Measurements from ENCODE around the gene D2HGDH.
"Not testable (repeated sequence)": the region's sequence is repeated elsewhere in the genome, so short reads cannot be mapped to it uniquely, and the experiment has no call there.

The D2HGDH gene

DNA sequence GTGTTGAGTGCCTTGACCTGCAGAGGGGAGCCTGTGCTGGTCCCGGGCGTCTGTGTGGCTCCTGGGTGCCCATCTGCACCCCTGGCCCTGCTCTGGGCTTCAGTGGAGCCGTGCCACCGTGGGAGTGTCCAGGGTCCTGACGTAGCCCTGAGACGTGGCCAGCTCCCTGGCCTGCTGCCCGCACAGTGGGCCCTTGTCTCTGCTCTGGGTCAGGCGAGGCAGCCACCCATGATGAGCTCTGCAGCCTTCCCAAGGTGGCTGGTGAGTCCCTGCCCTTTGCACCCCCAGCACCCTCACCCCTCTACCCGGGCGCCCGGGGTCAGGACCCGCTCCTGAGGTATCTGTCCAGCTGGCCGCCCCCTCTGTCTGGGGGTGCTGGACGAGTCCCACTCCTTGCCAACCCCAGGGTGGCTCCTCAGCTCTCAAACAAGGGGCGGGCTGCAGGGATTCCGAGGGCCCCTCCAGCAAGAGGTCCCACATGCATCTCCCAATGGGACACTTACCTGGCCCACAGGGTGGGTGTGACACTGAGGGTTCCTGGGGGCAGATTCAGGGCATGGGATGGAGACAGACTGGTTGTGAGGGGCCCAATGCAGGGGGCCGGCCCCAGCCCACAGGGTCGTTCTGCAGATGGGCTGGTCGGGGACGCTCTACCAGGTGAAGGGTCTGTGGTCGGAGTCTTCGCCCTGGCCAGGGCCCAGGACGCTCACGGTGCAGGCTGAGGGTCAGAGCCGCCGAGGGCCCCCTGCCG is 76.9 kb downstream of the D2HGDH start:
- no peak for DNase-seq

DNA sequence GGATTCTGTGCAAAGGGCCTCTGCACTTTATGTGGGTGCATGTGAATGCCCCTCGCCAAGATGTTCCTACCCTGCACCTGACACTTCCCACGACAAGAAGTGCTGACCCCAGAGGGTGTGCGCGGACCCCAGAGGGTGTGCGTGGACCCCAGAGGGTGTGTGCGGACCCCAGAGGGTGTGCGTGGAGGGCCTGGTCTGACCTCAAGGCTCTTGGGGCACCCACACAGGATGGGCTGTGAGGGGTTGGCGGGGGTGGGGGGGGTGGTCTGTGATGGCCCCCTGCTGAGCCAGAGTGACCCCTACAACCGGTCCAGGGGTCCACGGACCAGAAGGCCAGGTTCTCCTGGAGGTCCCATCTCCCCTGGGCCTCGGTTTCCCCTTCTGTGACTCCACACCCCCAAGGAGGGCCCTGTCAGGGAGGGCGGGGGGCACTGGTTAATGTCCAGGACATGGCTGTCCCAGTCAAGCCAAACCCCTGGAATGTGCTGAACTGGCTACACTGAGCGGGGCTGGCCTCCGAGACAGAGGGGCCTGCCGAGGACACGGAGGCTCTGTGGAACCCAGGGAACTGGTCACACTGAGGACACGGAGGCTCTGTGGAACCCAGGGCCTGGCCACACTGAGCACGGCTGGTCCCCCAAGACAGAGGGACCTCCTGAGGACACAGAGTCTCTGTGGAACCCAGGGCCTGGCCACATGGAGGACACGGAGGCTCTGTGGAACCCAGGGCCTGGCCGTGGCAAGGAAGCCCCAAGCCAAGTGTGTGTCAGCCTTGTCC is 77.7 kb downstream of the D2HGDH start:
- DNase-seq: no peak

DNA sequence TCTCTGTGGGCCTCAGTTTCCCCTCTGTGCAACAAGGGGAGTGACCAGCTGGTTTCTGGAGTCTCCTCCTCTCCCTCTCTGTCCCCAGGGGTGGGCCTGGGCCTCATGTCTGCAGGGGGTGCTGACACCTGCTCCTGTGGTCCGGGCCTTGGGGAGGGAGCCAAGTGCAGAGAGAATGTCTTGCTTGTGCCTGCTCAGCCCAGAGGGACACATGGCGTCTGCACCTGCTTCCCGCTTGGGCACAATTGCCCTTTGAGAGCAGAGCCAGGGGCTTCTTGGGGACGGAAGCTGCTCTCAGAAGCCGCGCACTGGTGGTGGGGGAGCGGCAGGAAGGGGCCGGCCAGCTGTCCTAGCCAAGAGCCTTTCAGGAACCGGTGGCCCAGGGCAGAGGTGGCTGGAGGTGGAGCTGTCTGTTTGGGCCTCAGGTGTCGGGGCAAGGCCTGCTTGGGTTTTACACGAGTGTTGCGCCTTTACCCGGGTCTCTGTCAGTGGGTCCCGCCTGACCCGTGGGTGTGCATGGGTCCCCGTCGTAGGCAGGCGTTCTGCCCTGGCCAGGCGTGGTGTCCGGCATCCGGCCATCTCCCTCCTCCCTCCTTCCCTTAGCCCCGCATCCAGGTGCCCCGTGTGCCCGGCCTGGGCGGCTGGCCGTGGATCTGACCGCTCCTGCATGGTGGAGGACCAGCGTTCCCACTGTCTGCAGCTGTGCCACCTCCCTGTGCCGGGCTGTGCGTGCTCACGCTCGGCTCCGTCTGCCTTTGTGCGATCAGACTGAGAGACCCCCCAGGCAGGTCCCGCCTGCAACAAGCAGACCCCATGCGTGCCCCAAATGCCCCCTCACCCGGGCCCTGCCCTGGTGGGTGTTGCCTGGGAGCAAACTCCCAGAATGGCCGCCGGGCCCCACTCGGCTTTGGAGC is 78.6 kb downstream of the D2HGDH start:
- no peak for DNase-seq

DNA sequence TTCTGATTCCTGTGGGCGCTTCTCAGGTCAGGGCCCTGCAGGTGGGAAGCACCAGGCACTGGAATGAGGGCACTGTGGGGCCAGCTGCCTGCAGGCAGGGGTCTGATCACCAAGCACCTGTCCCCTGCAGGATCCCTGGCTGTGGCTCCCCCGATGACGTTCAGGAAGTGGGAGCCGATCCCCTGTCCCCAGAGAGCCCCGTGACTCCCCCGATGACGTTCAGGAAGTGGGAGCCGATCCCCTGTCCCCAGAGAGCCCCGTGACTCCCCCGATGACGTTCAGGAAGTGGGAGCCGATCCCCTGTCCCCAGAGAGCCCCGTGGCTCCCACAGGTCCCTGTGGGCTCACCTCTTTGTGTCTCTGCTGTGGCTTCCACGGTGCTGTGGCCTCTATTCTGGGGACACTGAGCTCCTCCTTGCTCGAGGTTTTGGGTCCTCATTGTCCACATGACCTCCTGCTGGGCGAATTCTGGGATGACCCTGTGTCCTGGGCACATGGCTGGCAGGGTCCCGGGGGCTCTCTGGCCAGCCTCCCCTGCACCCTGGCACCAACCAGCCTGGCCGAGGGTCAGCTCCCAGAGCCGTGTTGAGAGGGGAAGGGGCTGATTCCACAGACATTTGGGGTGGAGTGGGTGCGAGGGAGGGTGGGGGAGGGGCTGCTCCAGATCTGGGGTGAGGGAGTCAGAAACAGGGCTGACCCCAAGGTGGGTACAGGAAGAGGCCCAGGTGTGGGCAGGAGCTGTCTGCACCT is 79.4 kb downstream of the D2HGDH start:
- no peak for DNase-seq

DNA sequence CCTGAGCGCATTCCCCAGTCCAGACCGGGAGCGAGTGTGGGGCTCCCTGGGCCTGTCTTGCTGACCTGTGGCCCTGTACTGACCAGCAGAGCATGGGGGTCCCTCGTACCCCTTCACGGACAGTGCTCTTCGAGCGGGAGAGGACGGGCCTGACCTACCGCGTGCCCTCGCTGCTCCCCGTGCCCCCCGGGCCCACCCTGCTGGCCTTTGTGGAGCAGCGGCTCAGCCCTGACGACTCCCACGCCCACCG is 79.9 kb downstream of the D2HGDH start:
- DNase-seq: no peak

DNA sequence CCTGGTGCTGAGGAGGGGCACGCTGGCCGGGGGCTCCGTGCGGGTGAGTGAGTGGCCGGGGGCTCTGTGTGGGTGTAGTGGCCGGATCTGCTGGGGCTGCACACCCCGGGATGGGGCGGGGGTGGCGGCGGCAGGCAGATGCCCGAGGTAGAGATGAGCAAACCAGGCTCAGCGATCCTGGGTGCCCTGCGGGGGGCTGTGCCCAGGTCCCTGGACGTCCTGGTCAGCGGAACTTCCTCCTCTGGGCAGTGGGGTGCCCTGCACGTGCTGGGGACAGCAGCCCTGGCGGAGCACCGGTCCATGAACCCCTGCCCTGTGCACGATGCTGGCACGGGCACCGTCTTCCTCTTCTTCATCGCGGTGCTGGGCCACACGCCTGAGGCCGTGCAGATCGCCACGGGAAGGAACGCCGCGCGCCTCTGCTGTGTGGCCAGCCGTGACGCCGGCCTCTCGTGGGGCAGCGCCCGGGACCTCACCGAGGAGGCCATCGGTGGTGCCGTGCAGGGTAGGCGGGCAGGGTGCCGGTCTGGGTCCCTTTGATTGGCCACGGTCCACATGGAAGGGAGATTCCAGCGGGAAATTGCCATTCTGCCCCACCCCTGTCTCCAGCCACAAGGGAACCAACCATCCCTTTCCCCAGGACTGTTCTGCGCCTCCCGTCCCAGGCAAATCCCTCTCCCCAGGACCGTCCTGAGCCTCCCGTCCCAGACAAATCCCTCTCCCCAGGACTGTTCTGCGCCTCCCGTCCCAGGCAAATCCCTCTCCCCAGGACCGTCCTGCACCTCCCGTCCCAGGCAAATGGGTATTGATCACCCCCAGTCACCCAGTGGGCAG is 80.4 kb downstream of the D2HGDH start:
- no peak for DNase-seq

DNA sequence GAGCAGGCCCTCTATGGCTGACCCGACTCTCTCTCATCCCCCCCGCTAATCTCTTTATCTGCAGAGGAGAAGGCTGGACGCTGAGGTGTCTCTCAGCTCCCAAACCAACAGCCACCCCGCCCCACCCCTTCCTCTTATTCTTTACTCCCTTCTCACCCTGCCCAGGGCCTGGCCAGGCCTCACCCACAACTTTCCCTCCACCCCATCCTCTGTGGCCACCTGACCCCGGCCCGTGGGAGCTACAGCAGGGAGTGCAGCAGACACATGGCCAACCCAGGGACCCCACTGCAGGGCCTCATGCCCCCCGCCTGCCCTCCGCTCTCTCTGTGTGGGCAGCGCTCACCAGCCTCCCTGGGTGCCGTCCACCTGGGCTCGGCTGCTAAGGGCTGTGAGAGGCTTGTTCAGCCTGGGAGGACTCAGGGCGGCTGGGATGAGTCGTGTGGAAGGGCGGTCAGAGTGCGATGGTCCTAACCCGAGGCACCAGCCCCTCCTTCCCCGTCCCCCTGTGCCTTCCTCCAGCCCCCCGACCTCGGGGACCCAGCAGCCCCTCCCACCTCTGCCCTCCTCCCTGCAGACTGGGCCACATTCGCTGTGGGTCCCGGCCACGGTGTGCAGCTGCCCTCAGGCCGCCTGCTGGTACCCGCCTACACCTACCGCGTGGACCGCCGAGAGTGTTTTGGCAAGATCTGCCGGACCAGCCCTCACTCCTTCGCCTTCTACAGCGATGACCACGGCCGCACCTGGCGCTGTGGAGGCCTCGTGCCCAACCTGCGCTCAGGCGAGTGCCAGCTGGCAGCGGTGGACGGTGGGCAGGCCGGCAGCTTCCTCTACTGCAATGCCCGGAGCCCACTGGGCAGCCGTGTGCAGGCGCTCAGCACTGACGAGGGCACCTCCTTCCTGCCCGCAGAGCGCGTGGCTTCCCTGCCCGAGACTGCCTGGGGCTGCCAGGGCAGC is 81.3 kb downstream of the D2HGDH start:
- no peak for DNase-seq

DNA sequence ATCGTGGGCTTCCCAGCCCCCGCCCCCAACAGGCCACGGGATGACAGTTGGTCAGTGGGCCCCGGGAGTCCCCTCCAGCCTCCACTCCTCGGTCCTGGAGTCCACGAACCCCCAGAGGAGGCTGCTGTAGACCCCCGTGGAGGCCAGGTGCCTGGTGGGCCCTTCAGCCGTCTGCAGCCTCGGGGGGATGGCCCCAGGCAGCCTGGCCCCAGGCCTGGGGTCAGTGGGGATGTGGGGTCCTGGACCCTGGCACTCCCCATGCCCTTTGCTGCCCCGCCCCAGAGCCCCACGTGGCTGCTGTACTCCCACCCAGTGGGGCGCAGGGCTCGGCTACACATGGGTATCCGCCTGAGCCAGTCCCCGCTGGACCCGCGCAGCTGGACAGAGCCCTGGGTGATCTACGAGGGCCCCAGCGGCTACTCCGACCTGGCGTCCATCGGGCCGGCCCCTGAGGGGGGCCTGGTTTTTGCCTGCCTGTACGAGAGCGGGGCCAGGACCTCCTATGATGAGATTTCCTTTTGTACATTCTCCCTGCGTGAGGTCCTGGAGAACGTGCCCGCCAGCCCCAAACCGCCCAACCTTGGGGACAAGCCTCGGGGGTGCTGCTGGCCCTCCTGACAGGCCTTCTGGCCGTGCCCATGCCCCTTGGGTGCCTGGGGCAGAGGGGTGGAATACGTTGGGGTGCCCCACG is 82.1 kb downstream of the D2HGDH start:
- no peak for DNase-seq

DNA sequence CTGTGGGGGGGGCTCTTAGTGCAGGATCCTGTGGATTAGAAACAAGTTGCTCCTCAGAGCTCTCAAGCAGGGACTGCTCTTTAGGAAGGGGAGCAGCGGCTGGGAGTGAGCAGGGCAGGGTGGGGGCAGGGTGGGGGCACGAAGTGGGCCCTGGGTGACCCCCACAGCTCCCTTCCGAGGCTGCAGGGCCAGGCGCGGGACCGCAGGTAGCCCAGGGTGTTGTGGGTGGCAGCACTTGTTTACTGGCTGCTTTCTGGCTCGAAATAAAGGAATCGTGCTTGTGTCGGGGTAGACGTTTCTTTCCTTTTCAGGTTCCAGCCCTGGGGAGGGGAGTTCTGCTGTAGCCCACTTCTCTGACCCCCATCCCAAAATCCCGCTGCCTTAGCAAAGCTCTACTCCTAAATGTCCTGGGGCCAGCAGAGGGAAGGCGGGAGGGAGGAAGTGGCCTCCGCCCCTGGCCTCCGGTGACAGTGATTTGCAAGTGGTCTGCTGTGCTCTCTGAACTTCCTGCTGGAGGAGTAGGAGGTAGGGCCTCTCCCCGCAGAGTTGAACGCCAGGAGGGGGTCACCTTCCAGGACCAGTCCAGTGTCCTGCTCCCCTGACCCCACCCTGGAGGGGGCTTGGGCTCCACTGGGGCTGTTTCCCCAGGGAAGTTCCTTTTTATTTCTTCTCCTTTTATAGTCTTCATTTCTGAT is 82.8 kb downstream of the D2HGDH start:
- no peak for DNase-seq

DNA sequence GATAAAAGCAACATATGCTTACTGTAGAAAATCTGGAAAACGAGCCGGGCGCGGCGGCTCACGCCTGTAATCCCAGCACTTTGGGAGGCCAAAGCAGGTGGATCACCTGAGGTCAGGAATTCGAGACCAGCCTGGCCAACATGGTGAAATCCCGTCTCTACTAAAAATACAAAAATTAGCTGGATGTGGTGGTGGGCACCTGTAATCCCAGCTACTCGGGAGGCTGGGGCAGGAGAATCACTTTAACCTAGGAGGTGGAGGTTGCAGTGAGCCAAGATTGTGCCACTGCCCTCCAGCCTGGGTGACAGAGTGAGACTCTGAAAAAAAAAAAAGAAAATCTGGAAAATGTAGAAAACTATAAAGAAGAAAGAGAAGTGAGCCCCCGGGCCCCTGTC is 83.4 kb downstream of the D2HGDH start:
- DNase-seq: not testable (repeated sequence)

Data from NCI-H446 (cell line).